H1 (cell line): Measurements from ENCODE around the gene SOX15. TPM values are rescaled to one million over a fixed set of nuclear protein-coding genes. Genes with fewer than 3 reads are reported as not detected.

Experiments used
- CTCF ChIA-PET: fragments of 300-600 bp; sonication (Branson Sonifier 250); formaldehyde crosslinking; loops from one replicate; lab custom pipeline; 2021; ENCODE audit not compliant: partially characterized antibody; lab: Charles Lee
- POLR2A ChIA-PET: fragments of 300-600 bp; sonication (Branson Sonifier 250); formaldehyde crosslinking; loops from one replicate; lab custom pipeline; 2021; ENCODE audit warnings: inconsistent platforms; ENCODE audit not compliant: partially characterized antibody; lab: Charles Lee
- DNase-seq, 2 experiments: peaks; one replicate each; pipeline versions ENCODE4 v3.0.0 to v3.0.0-alpha.2; 2010 to 2022; ENCODE audit warnings: low spot score in 2 of 2, low read depth in 1 of 2, mixed read lengths in 1 of 2
- FAIRE-seq: peaks from 2 replicates; lab custom pipeline; 2011; peaks lifted over from hg19 to GRCh38; lab: Jason Lieb, UNC
- H2AFZ ChIP-seq: 2 replicates; pipeline ENCODE4 v1.8.1; 2012; ENCODE audit warnings: low read length, inconsistent platforms
- H2AK5ac ChIP-seq: 2 replicates; pipeline ENCODE4 v1.6.1; 2013; ENCODE audit warnings: low read depth, low read length
- H2BK120ac ChIP-seq: replicated peaks from 2 replicates; pipeline ENCODE3; 2013; ENCODE audit warnings: low read depth, low read length, inconsistent platforms
- H2BK12ac ChIP-seq: 2 replicates; pipeline ENCODE4 v1.6.1; 2013; ENCODE audit warnings: low read depth, low read length
- H2BK15ac ChIP-seq: 2 replicates; pipeline ENCODE4 v1.6.1; 2013; ENCODE audit warnings: low read length
- H2BK20ac ChIP-seq: 2 replicates; pipeline ENCODE4 v1.6.1; 2013; ENCODE audit warnings: low read length
- H2BK5ac ChIP-seq: 2 replicates; pipeline ENCODE4 v1.6.1; 2013; ENCODE audit warnings: low read depth, low read length
- H3K14ac ChIP-seq: 2 replicates; pipeline ENCODE4 v1.6.1; 2013; ENCODE audit warnings: inconsistent platforms; ENCODE audit not compliant: insufficient read length
- H3K18ac ChIP-seq: 2 replicates; pipeline ENCODE4 v1.6.1; 2013; ENCODE audit warnings: low read length; ENCODE audit errors: extremely low read depth
- H3K23ac ChIP-seq: 2 replicates; pipeline ENCODE4 v1.6.1; 2013; ENCODE audit warnings: inconsistent platforms; ENCODE audit not compliant: insufficient read length
- H3K23me2 ChIP-seq: 2 replicates; pipeline ENCODE4 v1.6.1; 2013; ENCODE audit warnings: low read depth, low read length
- H3K27ac ChIP-seq: 2 replicates; pipeline ENCODE4 v1.6.1; 2011; ENCODE audit warnings: low read depth, low read length, inconsistent platforms
- H3K27me3 ChIP-seq, 4 experiments: replicated peaks in 1 of 4; 1 replicate in 1 of 4; 2 replicates in 3 of 4; pipeline versions ENCODE4 v1.6.1 to v1.8.1; 2011 to 2013; ENCODE audit warnings: low read length in 3 of 4, mild to moderate bottlenecking in 3 of 4, inconsistent platforms in 2 of 4, mixed read lengths in 2 of 4, moderate library complexity in 1 of 4; ENCODE audit not compliant: control insufficient read depth in 3 of 4, insufficient read depth in 3 of 4; ENCODE audit errors: extremely low read depth in 1 of 4
- H3K36me3 ChIP-seq, 4 experiments: 2 replicates each; pipeline versions ENCODE4 v1.6.1 to v1.8.1; 2011 to 2013; ENCODE audit warnings: mild to moderate bottlenecking in 4 of 4, low read length in 3 of 4, moderate library complexity in 2 of 4, control low read depth in 1 of 4, inconsistent platforms in 1 of 4; ENCODE audit not compliant: insufficient read depth in 4 of 4, control insufficient read depth in 2 of 4
- H3K4ac ChIP-seq: replicated peaks from 2 replicates; pipeline ENCODE3; 2013; ENCODE audit warnings: low read length, low read depth, mixed read lengths, inconsistent platforms; ENCODE audit not compliant: insufficient read length
- H3K4me1 ChIP-seq, 4 experiments: replicated peaks in 1 of 4; 1 replicate in 1 of 4; 2 replicates in 3 of 4; pipeline versions ENCODE4 v1.6.1 to v1.8.1; 2011 to 2013; ENCODE audit warnings: low read length in 3 of 4, inconsistent platforms in 2 of 4, mixed read lengths in 1 of 4; ENCODE audit not compliant: insufficient read depth in 4 of 4, control insufficient read depth in 3 of 4
- H3K4me2 ChIP-seq, 2 experiments: 2 replicates each; pipeline versions ENCODE4 v1.6.1 to v1.8.1; 2011 to 2013; ENCODE audit warnings: low read depth in 2 of 2, low read length in 2 of 2, control low read depth in 1 of 2, inconsistent platforms in 1 of 2, mild to moderate bottlenecking in 1 of 2; ENCODE audit not compliant: insufficient read depth in 1 of 2
- H3K4me3 ChIP-seq, 4 experiments: fragments of 200-600, 300-600 bp in 1 of 4; sonication (generic), shearing (Covaris generic), sonication (Bioruptor Twin) in 1 of 4; 2 replicates each; pipeline versions ENCODE4 v1.5.1 to v1.8.1; 2011 to 2016; ENCODE audit warnings: low read length in 4 of 4, low read depth in 3 of 4, control low read depth in 2 of 4, inconsistent platforms in 2 of 4, mild to moderate bottlenecking in 2 of 4, mixed read lengths in 1 of 4, moderate library complexity in 1 of 4; ENCODE audit not compliant: insufficient read depth in 2 of 4; ENCODE audit errors: extremely low read depth in 1 of 4
- H3K56ac ChIP-seq: replicated peaks from 2 replicates; pipeline ENCODE3; 2013; ENCODE audit warnings: low read depth, mild to moderate bottlenecking, mixed read lengths, low read length, inconsistent platforms; ENCODE audit not compliant: insufficient read length
- H3K79me1 ChIP-seq: 2 replicates; pipeline ENCODE4 v1.6.1; 2013; ENCODE audit warnings: low read depth, low read length, control low read depth
- H3K79me2 ChIP-seq, 2 experiments: 2 replicates each; pipeline versions ENCODE4 v1.6.1 to v1.8.1; 2012 to 2013; ENCODE audit warnings: low read length in 2 of 2, mild to moderate bottlenecking in 2 of 2, inconsistent platforms in 1 of 2; ENCODE audit not compliant: insufficient read depth in 2 of 2, control insufficient read depth in 1 of 2
- H3K9ac ChIP-seq, 4 experiments: replicated peaks in 1 of 4; 1 replicate in 1 of 4; 2 replicates in 3 of 4; pipeline versions ENCODE4 v1.6.1 to v1.8.1; 2011 to 2013; ENCODE audit warnings: low read depth in 3 of 4, low read length in 3 of 4, control low read depth in 2 of 4, mild to moderate bottlenecking in 2 of 4, moderate library complexity in 2 of 4, inconsistent platforms in 1 of 4; ENCODE audit errors: extremely low read depth in 1 of 4
- H3K9me3 ChIP-seq, 2 experiments: 2 replicates each; pipeline versions ENCODE4 v1.6.1 to v1.8.1; 2012 to 2013; ENCODE audit warnings: mild to moderate bottlenecking in 2 of 2, moderate library complexity in 2 of 2, control low read depth in 1 of 2, inconsistent platforms in 1 of 2, low read depth in 1 of 2, low read length in 1 of 2, mixed read lengths in 1 of 2; ENCODE audit not compliant: insufficient read depth in 2 of 2
- H4K20me1 ChIP-seq, 2 experiments: replicated peaks in 1 of 2; 2 replicates each; pipeline versions ENCODE3 to v1.8.1; 2011 to 2013; ENCODE audit warnings: inconsistent platforms in 2 of 2, low read length in 2 of 2, mild to moderate bottlenecking in 1 of 2; ENCODE audit not compliant: insufficient read depth in 2 of 2, control insufficient read depth in 1 of 2
- H4K5ac ChIP-seq: 2 replicates; pipeline ENCODE4 v1.6.1; 2013; ENCODE audit warnings: low read length, low read depth, mixed read lengths, inconsistent platforms; ENCODE audit not compliant: insufficient read length
- H4K8ac ChIP-seq: 2 replicates; pipeline ENCODE4 v1.8.0; 2013; ENCODE audit warnings: mild to moderate bottlenecking, moderate library complexity, low read length, inconsistent platforms; ENCODE audit not compliant: insufficient read depth; ENCODE audit errors: extremely low read depth
- H4K91ac ChIP-seq: replicated peaks from 2 replicates; pipeline ENCODE3; 2013; ENCODE audit warnings: low read length, mixed read lengths, inconsistent platforms; ENCODE audit not compliant: insufficient read length
- MAFK ChIP-seq: IDR thresholded peaks from 2 replicates; pipeline ENCODE4 v1.6.1; 2012; ENCODE audit warnings: low read depth, mild to moderate bottlenecking, improper control_type of control experiment, low read length
- PHF8 ChIP-seq: fragments of 200-600 bp; sonication (generic); conservative IDR thresholded peaks from 2 replicates; pipeline ENCODE4 v1.7.1; 2012; ENCODE audit warnings: low read depth, mild to moderate bottlenecking, inconsistent platforms, low read length, moderate library complexity
- POLR2AphosphoS5 ChIP-seq: IDR thresholded peaks from 2 replicates; pipeline ENCODE4 v1.6.1; 2011; ENCODE audit warnings: low read depth, low read length
- SIN3A ChIP-seq, 2 experiments: IDR thresholded peaks in 1 of 2; conservative IDR thresholded peaks in 1 of 2; 2 replicates each; pipeline ENCODE4 v1.6.1; 2011 to 2012; ENCODE audit warnings: low read length in 2 of 2, improper control_type of control experiment in 1 of 2, low read depth in 1 of 2, mild to moderate bottlenecking in 1 of 2
- SP1 ChIP-seq: IDR thresholded peaks from 2 replicates; pipeline ENCODE4 v1.6.1; 2011; ENCODE audit warnings: low read depth, low read length
- SRF ChIP-seq: IDR thresholded peaks from 2 replicates; pipeline ENCODE4 v1.6.1; 2011; ENCODE audit warnings: mild to moderate bottlenecking, low read depth, low read length, moderate library complexity
- TBP ChIP-seq: IDR thresholded peaks from 2 replicates; pipeline ENCODE4 v1.6.1; 2011; ENCODE audit warnings: low read depth, low read length, improper control_type of control experiment
- TCF12 ChIP-seq: IDR thresholded peaks from 2 replicates; pipeline ENCODE4 v1.6.1; 2011; ENCODE audit warnings: low read depth, mild to moderate bottlenecking, low read length
- WGBS, 2 experiments: shearing (Covaris generic) in 1 of 2; methylation state at CpG; one replicate each; pipeline versions ENCODE4 v1.1.6 to v1.1.7; 2013 to 2015; ENCODE audit warnings: low lambda C conversion rate in 2 of 2, mixed read lengths in 2 of 2, inconsistent platforms in 1 of 2, low coverage in 1 of 2, missing lambda C conversion rate in 1 of 2; ENCODE audit not compliant: insufficient replicate concordance in 2 of 2, insufficient coverage in 1 of 2, insufficient read length in 1 of 2; ENCODE audit errors: extremely low coverage in 1 of 2, missing lambda C conversion rate in 1 of 2; 5-methylcytosine and 5-hydroxymethylcytosine counted together
- long read RNA-seq, 2 experiments: library from RNA in 1 of 2; library from capped mRNA in 1 of 2; stranded (forward); transcript quantifications; one replicate each; pipeline ENCODE4 v2.0.0, GENCODE V29; 2021; ENCODE audit warnings: inconsistent platforms in 1 of 2
- polyA minus RNA-seq, 3 experiments: library from RNA; depleted of rRNA, polyadenylated mRNA; stranded (reverse); fragments of >200 nt; gene quantifications; 1 replicate in 2 of 3; 2 replicates in 1 of 3; pipeline ENCODE4 v1.2.3, GENCODE V29; 2011
- polyA plus RNA-seq, 7 experiments: library from polyadenylated mRNA; depleted of rRNA in 3 of 7; stranded (reverse) in 5 of 7; unstranded in 2 of 7; fragments of >200 nt in 5 of 7; fragments of 200-250 nt in 2 of 7; gene quantifications; 1 replicate in 5 of 7; 2 replicates in 1 of 7; 4 replicates in 1 of 7; pipeline versions ENCODE4 v1.2.1 to v1.2.3, GENCODE V29; 2011 to 2013; ENCODE audit warnings: missing spikeins in 2 of 7, mixed read lengths in 2 of 7
- total RNA-seq: library from RNA; stranded (reverse); fragmentation: NEBNext Ultra II Directional; extraction: Animal tissue kit (Norgen Biotek cat#: 25700); gene quantifications from 2 replicates; pipeline ENCODE4 v1.2.1, GENCODE V29; 2021

Gene SOX15
- total RNA-seq (14.3 and 15.2 TPM in 2 replicates), polyA plus RNA-seq (2011; rRNA removed) (26.8 and 39.8 TPM in 2 replicates), polyA minus RNA-seq (2011; rRNA and poly(A)+ RNA removed) (2.9 and 4.6 TPM in 2 replicates)
- 20.1 TPM for polyA plus RNA-seq (2011; cell fraction: cytosol; rRNA removed)
- 20.9 TPM for polyA plus RNA-seq (2011; cell fraction: nucleus; rRNA removed)
- polyA plus RNA-seq (2012, experiment 1 of 2), result 13.9 to 20.3 TPM (median 19.3 TPM) in 4 replicates
- 21.6 TPM for polyA plus RNA-seq (2012, experiment 2 of 2)
- 16.8 TPM for polyA plus RNA-seq (2013, experiment 1 of 2)
- polyA plus RNA-seq (2013, experiment 2 of 2), result 14.8 TPM
- polyA minus RNA-seq (2011; cell fraction: cytosol; rRNA and poly(A)+ RNA removed), result 7.6 TPM
- 12.0 TPM for polyA minus RNA-seq (2011; cell fraction: nucleus; rRNA and poly(A)+ RNA removed)
- long read RNA-seq, experiment 1, transcript SOX15-201 (2 exons, 1,396 nt), result major isoform, 12 of 12 reads
- long read RNA-seq, experiment 1, partial matches to known transcripts, result 0 of 12 reads
- long read RNA-seq, experiment 1, other reads (novel, unspliced or antisense), result 0 of 12 reads
- long read RNA-seq, experiment 2, result 0 reads

GRCh38 chr17:7589891-7590691 lies at the start of gene SOX15:
Gene SOX15, minus strand, starts transcription at chr17:7590094. Its CDS starts 418 bp downstream, at chr17:7589676.
- Histone ChIP-seq H3K9me3 (no peaks in the 10 kb centered on the region), H3K79me1 (no peaks in the 10 kb centered on the region; the same call in none of the 2 replicates), H2BK12ac (peak within 1 kb of the TSS; percentile 68; the same call in 1 of the 2 replicates), H3K36me3 (peaks cover 12 to 47% (median 31%) of the 10 kb centered on the region in 4 experiments; a peak in 7 of 8 replicates), H3K56ac (no peak within 1 kb of the TSS), H2BK5ac (peak within 1 kb of the TSS; percentile 81), H3K27ac (peak within 1 kb of the TSS; percentile 87), H3K4me1 (peaks cover 6 to 21% (median 18%) of the 10 kb centered on the region in 4 experiments), H3K4me2 (peak within 1 kb of the TSS; percentile 71 to 85), H4K5ac (peak within 1 kb of the TSS; percentile 45), H3K23ac (no peak within 1 kb of the TSS), H3K18ac (peak within 1 kb of the TSS; percentile 71), H2AK5ac (no peak within 1 kb of the TSS), H3K23me2 (peaks cover 15% of the 10 kb centered on the region; the same call in 1 of the 2 replicates), H2BK20ac (no peak within 1 kb of the TSS), H2AFZ (no peak within 1 kb of the TSS), H2BK15ac (0 out of 2 replicates have a peak within 1 kb of the TSS, but pooled peaks have one; percentile 61), H4K91ac (peak within 1 kb of the TSS; percentile 3), H4K8ac (peak within 1 kb of the TSS; percentile 41), H3K79me2 (no peaks in the 10 kb centered on the region), H3K4me3 (peak within 1 kb of the TSS; percentile 59 to 73 (median 69)), H3K9ac (peak within 1 kb of the TSS in 3 of 4 experiments; percentile 34 to 63 (median 40); a peak in 6 of 7 replicates), H3K14ac (no peak within 1 kb of the TSS), H3K4ac (no peak within 1 kb of the TSS), H2BK120ac (no peak within 1 kb of the TSS), H4K20me1 (peaks cover 0 to 2% of the 10 kb centered on the region in 2 experiments), H3K27me3 (no peaks in the 10 kb centered on the region)
- FAIRE-seq (no peak), DNase-seq (peak in 1 of 2 experiments; percentile 79)
- 31% methylated on average over 18 of the region's 24 CpGs; no CpG with 5 or more reads in 1 of the 2 experiments for WGBS, 2 experiments
- CTCF ChIA-PET, result interaction anchor here (0.7 to 2.8 kb wide), 37 partner anchors 9 to 417 kb away, joined by 3 to 24 read pairs (median 4); partner anchors contain the start of genes ACAP1, CD68, FXR2 and PLSCR3
- POLR2A ChIA-PET, result interaction anchor here (0.5 to 28.5 kb wide), 30 partner anchors 8 to 354 kb away, joined by 3 to 1144 read pairs (median 6); partner anchors contain the start of genes ATP1B2, CD68, DNAH2 and EFNB3
- peak; percentile 90 for TF ChIP-seq TBP
- TF ChIP-seq SIN3A (conservative IDR thresholded peaks at IDR 0.05 in 1 of 2, IDR thresholded peaks at IDR 0.05 in 1 of 2; ENCODE audit: low read depth in 1 of 2, low read length in 2 of 2), result 0 out of 4 replicates have a peak, but pooled peaks of 1 of the 2 experiments have one; percentile 19
- TF ChIP-seq TCF12, result 0 out of 2 replicates have a peak, but pooled peaks have one; percentile 5
- no peak for TF ChIP-seq MAFK
- TF ChIP-seq SP1, result 0 out of 2 replicates have a peak, but pooled peaks have one; percentile 30
- no peak for TF ChIP-seq SRF
- no peak for TF ChIP-seq PHF8
- TF ChIP-seq POLR2AphosphoS5, result peak; percentile 64; the same call in 1 of the 2 replicates
